AG04449 (cell line): ENCODE measurements around the gene FCN3.

Source experiments
- CTCF ChIA-PET: fragments of 350-600 bp; formaldehyde crosslinking; extraction: SDS; loops from one replicate; lab custom pipeline; 2021; ENCODE audit warnings: antibody characterized with exemption; lab: Yijun Ruan, JAX
- POLR2A ChIA-PET: fragments of 400-600, 350-600 bp; formaldehyde crosslinking; extraction: SDS; loops from one replicate; lab custom pipeline; 2020; ENCODE audit warnings: antibody characterized with exemption, inconsistent platforms; lab: Yijun Ruan, JAX
- DNase-seq: peaks from one replicate; pipeline ENCODE4 v3.0.0-alpha.2; 2010; ENCODE audit warnings: low read depth, low spot score
- H3K4me3 ChIP-seq: 2 replicates; pipeline ENCODE4 v1.5.1; 2011; ENCODE audit warnings: low read depth, mild to moderate bottlenecking, control low read depth, low read length
- CTCF ChIP-seq: IDR thresholded peaks from one replicate; pipeline ENCODE4 v1.5.1; 2011; ENCODE audit warnings: mild to moderate bottlenecking, moderate library complexity, low read length, control low read depth, inconsistent platforms; ENCODE audit not compliant: insufficient read depth; ENCODE audit errors: missing control alignments

Gene FCN3

GRCh38 chr1:27349784-27350662 lies 24.6 kb downstream of the FCN3 start:
- H3K4me3 ChIP-seq: peak overlapping the region; percentile 49
- POLR2A ChIA-PET: interaction anchor here (0.6 to 2.0 kb wide), 4 partner anchors 12 to 17 kb away, joined by 3 to 9 read pairs (median 4); partner anchors contain the start of gene MAP3K6
- no peak for DNase-seq
- no peak for TF ChIP-seq CTCF
- CTCF ChIA-PET: interaction anchor here (0.9 to 12.1 kb wide), 12 partner anchors 7 to 259 kb away, joined by 3 to 187 read pairs (median 6); partner anchors contain the start of gene MAP3K6

- H3K4me3 ChIP-seq: peak overlapping the region; percentile 49
- POLR2A ChIA-PET: interaction anchor here (0.7 to 2.0 kb wide), 3 partner anchors 13 to 17 kb away, joined by 3 to 9 read pairs (median 6); partner anchors contain the start of gene MAP3K6
- DNase-seq: no peak
- TF ChIP-seq CTCF: no peak
- CTCF ChIA-PET: interaction anchor here (0.9 to 12.1 kb wide), 11 partner anchors 8 to 260 kb away, joined by 3 to 187 read pairs (median 7); partner anchors contain the start of gene MAP3K6
Measured at GRCh38 chr1:27348861-27349783, 25.5 kb downstream of the FCN3 start.

GRCh38 chr1:27346991-27347624 lies 27.5 kb downstream of the FCN3 start:
- TF ChIP-seq CTCF: no peak

DNA sequence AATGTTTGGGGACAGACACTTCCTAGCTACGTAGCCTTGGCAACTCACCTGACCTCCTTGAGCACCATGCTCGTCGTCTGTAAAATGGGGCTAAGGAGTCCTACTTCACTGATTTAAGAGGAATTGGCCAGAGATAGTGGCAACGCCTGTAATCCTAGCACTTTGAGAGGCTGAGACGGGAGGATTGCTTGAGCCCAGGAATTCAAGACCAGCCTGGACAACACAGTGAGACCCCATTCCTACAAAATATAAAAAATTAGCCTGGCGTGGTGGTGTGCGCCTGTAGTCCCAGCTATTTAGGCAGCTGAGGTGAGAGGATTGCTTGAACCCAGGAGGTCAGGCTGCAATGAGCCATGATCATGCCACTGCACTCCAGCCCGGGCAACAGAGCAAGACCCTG lies 28.3 kb downstream of the FCN3 start:
- ChIA-PET CTCF (interaction anchor here (0.8 to 8.2 kb wide), 6 partner anchors 10 to 20 kb away, joined by 3 to 100 read pairs (median 10); partner anchors contain the start of gene MAP3K6), POLR2A (no interaction called here)
- H3K4me3 ChIP-seq: no peak overlapping the region
- TF ChIP-seq CTCF: no peak
- DNase-seq: no peak

More at GRCh38 chr1:27346991-27347624, 27.5 kb downstream of the FCN3 start:
- ChIA-PET CTCF (interaction anchor here (0.8 to 8.2 kb wide), 7 partner anchors 10 to 43 kb away, joined by 3 to 100 read pairs (median 4); partner anchors contain the start of gene MAP3K6), POLR2A (no interaction called here)
- H3K4me3 ChIP-seq: no peak overlapping the region
- no peak for DNase-seq

GRCh38 chr1:27345272-27345671 lies 29.4 kb downstream of the FCN3 start:
- POLR2A ChIA-PET: no interaction called here
- CTCF ChIA-PET: interaction anchor here (0.6 to 8.2 kb wide), 6 partner anchors 12 to 223 kb away, joined by 3 to 100 read pairs (median 10); partner anchors contain the start of gene MAP3K6

More at GRCh38 chr1:27345272-27345671, 29.4 kb downstream of the FCN3 start:
- DNase-seq: no peak
- no peak overlapping the region for H3K4me3 ChIP-seq
- no peak for TF ChIP-seq CTCF
